ENCODE measurements around the gene CFAP46.

DNA sequence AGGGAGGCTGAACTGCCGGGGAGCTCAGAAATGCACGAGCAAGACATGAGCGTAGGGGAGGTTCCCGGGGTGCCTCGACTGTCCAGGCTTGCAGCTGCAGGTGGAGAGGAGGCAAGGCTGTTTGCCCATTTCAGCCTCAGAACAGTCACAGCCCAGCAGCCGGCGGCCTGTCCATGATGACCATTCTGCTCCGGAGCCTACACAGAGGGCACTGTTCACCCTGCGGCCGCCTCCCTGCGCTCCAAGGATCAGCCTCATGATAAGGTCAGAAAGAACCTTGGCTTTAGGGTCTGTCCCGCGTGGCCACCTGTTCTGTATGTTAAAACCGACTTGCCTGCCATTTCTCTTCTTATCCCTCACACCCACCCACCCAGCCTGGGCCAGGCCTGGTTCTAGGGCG lies 21.9 kb upstream of the CFAP46 start:
- TF ChIP-seq, protein P1, sequence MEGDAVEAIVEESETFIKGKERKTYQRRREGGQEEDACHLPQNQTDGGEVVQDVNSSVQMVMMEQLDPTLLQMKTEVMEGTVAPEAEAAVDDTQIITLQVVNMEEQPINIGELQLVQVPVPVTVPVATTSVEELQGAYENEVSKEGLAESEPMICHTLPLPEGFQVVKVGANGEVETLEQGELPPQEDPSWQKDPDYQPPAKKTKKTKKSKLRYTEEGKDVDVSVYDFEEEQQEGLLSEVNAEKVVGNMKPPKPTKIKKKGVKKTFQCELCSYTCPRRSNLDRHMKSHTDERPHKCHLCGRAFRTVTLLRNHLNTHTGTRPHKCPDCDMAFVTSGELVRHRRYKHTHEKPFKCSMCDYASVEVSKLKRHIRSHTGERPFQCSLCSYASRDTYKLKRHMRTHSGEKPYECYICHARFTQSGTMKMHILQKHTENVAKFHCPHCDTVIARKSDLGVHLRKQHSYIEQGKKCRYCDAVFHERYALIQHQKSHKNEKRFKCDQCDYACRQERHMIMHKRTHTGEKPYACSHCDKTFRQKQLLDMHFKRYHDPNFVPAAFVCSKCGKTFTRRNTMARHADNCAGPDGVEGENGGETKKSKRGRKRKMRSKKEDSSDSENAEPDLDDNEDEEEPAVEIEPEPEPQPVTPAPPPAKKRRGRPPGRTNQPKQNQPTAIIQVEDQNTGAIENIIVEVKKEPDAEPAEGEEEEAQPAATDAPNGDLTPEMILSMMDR (IDR thresholded peaks at IDR 0.05): no peak
- TF ChIP-seq POLR2A (IDR thresholded peaks at IDR 0.05): no peak
- TF ChIP-seq EP300 (IDR thresholded peaks at IDR 0.05): no peak

Measured in ovary (tissue), 3 donors.